ENCODE results near the gene SWT1. TPM values are rescaled to one million over a fixed set of nuclear protein-coding genes. Genes with fewer than 3 reads are reported as not detected.

Gene SWT1
- total RNA-seq, 1 donor from 2014 or later = 6.9 TPM

DNA sequence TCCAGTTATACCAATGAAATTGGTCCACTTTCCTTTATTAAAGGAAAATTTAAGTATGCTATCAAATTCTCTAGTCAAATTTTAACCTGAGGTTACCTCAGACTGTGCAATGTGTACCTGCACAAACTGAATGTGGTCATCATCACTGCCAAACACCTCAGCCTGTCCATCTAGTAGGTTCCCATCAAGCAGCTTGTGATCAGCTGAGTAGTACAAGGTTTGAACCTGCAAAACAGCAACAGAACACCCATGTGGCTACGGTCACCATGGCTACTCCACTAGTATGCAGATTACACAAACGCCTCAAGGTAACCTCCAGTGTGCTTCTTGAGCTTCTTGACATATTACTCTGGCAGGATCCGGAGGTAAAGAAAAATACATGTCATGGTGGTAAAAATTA is 148.5 kb downstream of the SWT1 start:
- peaks cover 0 to 91% of the 10 kb centered on the region in 2 donors for H3K36me3 ChIP-seq
- no peak overlapping the region for H3K4me3 ChIP-seq
- intact Hi-C loops (cut with DNase I) = no loop called here
- H3K27ac ChIP-seq = no peak overlapping the region
- peaks cover 8% of the 10 kb centered on the region for H3K4me1 ChIP-seq
- no peaks in the 10 kb centered on the region for H3K9me3 ChIP-seq
- TF ChIP-seq POLR2A (IDR thresholded peaks at IDR 0.05) (no peak), POLR2AphosphoS5 (IDR thresholded peaks at IDR 0.05; ENCODE audit: insufficient read depth in 1 of 2, low read depth in 1 of 2) (no peak)
- no peaks in the 10 kb centered on the region for H3K27me3 ChIP-seq
- DNase-seq (ENCODE audit: extremely low spot score in 2 of 2) = no peak

DNA sequence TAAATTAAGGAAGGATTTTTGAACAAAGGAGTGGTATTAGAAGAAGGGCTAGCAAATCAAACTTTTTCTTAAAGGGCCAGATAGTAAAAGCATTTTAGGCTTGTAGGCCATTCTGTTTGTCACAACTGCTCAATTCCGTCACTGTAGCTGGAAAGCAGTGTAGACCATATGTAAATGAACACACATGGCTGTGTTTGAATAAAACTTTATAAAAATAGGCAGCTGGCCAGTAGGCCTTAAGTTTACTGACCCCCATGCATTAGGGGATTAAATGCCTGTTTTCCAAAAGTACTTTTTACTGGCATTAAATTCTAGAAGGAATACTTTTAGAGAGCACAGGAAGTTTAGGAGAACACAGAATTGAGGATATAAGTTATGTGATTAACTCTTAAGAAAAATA is 151.2 kb downstream of the SWT1 start:
- DNase-seq (ENCODE audit: extremely low spot score in 2 of 2) = no peak
- intact Hi-C loops (cut with DNase I) = no loop called here

DNA sequence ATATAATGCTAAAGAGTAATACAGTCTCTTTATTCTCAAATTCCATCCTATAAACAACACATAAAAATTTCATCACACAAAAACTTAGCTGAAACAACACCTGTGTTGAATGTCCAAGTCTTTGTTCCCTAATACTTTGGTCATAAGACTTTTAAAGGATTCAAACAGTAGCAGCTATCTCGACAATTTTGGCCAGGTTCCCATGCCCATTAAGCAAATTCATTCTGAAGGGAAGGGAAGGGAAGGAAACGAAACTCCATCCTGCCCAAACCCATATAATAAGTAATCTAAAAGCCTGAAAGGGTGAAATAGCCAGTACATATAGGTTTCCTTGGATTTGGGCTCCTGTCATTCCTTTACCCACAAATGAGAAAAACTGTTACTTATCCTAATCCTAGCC is 152.6 kb downstream of the SWT1 start:
- Histone ChIP-seq H3K9me3 (no peaks in the 10 kb centered on the region), H3K27me3 (no peaks in the 10 kb centered on the region), H3K4me1 (peaks cover 44% of the 10 kb centered on the region), H3K36me3 (peaks cover 0 to 53% of the 10 kb centered on the region in 2 donors), H3K4me3 (no peak overlapping the region), H3K27ac (no peak overlapping the region)
- no peak for DNase-seq (ENCODE audit: extremely low spot score in 2 of 2)
- intact Hi-C loops (cut with DNase I) = no loop called here
- TF ChIP-seq POLR2AphosphoS5 (IDR thresholded peaks at IDR 0.05; ENCODE audit: insufficient read depth in 1 of 2, low read depth in 1 of 2) (no peak), POLR2A (IDR thresholded peaks at IDR 0.05) (no peak)
- TF ChIP-seq, protein P1, sequence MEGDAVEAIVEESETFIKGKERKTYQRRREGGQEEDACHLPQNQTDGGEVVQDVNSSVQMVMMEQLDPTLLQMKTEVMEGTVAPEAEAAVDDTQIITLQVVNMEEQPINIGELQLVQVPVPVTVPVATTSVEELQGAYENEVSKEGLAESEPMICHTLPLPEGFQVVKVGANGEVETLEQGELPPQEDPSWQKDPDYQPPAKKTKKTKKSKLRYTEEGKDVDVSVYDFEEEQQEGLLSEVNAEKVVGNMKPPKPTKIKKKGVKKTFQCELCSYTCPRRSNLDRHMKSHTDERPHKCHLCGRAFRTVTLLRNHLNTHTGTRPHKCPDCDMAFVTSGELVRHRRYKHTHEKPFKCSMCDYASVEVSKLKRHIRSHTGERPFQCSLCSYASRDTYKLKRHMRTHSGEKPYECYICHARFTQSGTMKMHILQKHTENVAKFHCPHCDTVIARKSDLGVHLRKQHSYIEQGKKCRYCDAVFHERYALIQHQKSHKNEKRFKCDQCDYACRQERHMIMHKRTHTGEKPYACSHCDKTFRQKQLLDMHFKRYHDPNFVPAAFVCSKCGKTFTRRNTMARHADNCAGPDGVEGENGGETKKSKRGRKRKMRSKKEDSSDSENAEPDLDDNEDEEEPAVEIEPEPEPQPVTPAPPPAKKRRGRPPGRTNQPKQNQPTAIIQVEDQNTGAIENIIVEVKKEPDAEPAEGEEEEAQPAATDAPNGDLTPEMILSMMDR (IDR thresholded peaks at IDR 0.05) = no peak

More for the DNA sequence above, 151.2 kb downstream of the SWT1 start:
- no peak for TF ChIP-seq POLR2A (IDR thresholded peaks at IDR 0.05)
- no peak for TF ChIP-seq POLR2AphosphoS5 (IDR thresholded peaks at IDR 0.05; ENCODE audit: insufficient read depth in 1 of 2, low read depth in 1 of 2)
- TF ChIP-seq, protein P1 (IDR thresholded peaks at IDR 0.05) = no peak
- no peak overlapping the region for H3K4me3 ChIP-seq
- peaks cover 29% of the 10 kb centered on the region for H3K4me1 ChIP-seq
- no peaks in the 10 kb centered on the region for H3K27me3 ChIP-seq
- H3K36me3 ChIP-seq = peaks cover 0 to 67% of the 10 kb centered on the region in 2 donors
- H3K27ac ChIP-seq = no peak overlapping the region
- H3K9me3 ChIP-seq = no peaks in the 10 kb centered on the region

DNA sequence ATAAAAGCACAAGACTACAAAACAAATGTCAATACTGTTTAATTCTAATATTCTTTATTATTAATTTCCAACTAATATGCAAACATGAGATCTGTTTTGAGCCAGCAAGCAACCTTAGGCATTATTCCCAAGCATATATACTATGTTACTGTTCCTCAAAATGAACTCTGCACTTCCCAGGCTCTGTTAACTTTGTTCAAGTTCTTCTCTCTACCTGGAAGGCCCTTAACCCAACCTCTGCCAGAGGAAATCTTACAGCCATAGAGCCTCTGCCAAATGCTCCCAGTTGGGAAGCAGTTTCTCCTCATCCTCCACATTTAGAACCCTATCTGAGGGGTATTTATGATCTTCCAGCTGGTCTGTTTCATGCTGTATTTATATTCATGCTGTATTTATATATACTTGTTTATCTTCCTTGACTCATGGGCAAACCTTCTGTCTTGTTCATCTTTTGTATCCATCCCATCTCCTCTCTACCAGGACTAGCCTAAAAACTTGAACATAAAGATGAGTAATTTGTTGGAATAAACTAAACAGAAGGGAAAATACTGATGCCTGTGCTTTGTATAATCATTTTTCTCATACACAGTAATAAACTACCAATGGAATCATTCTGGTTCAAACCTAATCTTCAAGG is 154.7 kb downstream of the SWT1 start:
- Histone ChIP-seq H3K4me1 (peaks cover 57% of the 10 kb centered on the region), H3K27me3 (no peaks in the 10 kb centered on the region), H3K36me3 (peaks cover 0 to 31% of the 10 kb centered on the region in 2 donors), H3K9me3 (no peaks in the 10 kb centered on the region), H3K4me3 (no peak overlapping the region), H3K27ac (no peak overlapping the region)
- TF ChIP-seq POLR2AphosphoS5 (IDR thresholded peaks at IDR 0.05; ENCODE audit: insufficient read depth in 1 of 2, low read depth in 1 of 2) (no peak), POLR2A (IDR thresholded peaks at IDR 0.05) (no peak)
- TF ChIP-seq, protein P1 (IDR thresholded peaks at IDR 0.05) = no peak
- intact Hi-C loops (cut with DNase I) = no loop called here
- DNase-seq (ENCODE audit: extremely low spot score in 2 of 2) = no peak

DNA sequence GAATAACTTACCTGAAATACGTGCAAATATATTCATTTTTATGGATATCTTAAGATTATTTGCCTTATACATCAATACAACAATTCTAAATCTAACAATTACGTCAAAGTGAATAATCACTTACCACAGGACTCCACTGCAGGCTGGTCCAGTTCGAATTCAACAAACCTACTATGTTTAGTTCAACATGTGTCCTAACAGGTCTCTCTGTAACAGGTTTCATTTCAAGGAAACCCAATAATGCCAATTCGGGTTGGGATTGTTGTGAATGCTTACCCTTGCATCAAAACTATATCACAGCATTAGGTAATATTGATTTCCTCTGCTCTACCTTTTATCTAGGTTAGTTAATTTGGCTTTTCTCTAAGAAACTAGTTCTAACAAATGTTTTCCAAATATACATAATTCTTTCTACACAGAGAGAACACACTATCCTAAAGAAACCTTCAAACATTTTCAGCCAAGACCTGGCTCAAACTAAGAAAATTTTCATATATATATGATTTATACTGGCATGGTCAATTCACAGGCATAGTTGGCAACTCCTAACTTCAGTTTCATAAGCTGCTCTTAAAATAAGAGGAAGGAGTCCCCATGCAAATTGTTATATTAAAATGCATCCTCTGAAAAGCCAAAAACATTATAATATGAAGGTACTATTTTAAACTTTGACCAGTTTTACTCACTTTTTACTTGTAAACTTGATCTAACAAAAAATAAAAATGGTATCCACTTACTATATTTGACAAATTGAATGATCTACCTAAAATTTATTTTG is 155.6 kb downstream of the SWT1 start:
- no peaks in the 10 kb centered on the region for H3K27me3 ChIP-seq
- H3K9me3 ChIP-seq = no peaks in the 10 kb centered on the region
- intact Hi-C loops (cut with DNase I) = no loop called here
- DNase-seq (ENCODE audit: extremely low spot score in 2 of 2) = no peak
- H3K36me3 ChIP-seq = peaks cover 0 to 23% of the 10 kb centered on the region in 2 donors
- no peak overlapping the region for H3K27ac ChIP-seq
- TF ChIP-seq POLR2A (IDR thresholded peaks at IDR 0.05) (no peak), POLR2AphosphoS5 (IDR thresholded peaks at IDR 0.05; ENCODE audit: insufficient read depth in 1 of 2, low read depth in 1 of 2) (no peak)
- TF ChIP-seq, protein P1 (IDR thresholded peaks at IDR 0.05) = no peak
- H3K4me3 ChIP-seq = no peak overlapping the region
- peaks cover 57% of the 10 kb centered on the region for H3K4me1 ChIP-seq

Measured in vagina (tissue), 2 donors.